ENCODE data around the gene LRP8.
"Not testable (repeated sequence)": the region's sequence is repeated elsewhere in the genome, so short reads cannot be mapped to it uniquely, and the experiment has no call there.

The LRP8 gene

DNA sequence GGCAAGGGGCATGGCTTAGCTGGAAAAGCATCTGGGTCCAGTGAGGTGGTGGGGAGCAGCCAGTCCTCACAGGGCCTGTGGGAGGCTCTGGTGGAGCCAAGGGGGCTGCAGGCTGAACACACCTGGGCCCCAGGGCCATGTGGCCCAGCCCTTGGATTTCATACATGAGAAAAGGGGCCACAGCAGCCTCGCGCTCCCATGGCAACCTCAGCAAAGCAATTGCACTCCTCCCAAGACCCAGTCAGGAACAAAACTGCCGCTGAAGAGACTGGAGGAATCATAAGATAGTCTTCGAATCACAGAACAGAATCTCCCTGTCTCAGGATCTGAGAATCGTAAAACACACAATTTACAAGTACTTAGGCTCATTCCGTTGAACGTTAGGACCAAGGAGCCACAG, 24.6 kb downstream of the LRP8 start:
- DNase-seq, result no peak

GRCh38 chr1:53299233-53299632, 28.6 kb downstream of the LRP8 start:
- DNase-seq, result no peak

GRCh38 chr1:53298045-53298637, 29.7 kb downstream of the LRP8 start:
- no peak for DNase-seq

DNA sequence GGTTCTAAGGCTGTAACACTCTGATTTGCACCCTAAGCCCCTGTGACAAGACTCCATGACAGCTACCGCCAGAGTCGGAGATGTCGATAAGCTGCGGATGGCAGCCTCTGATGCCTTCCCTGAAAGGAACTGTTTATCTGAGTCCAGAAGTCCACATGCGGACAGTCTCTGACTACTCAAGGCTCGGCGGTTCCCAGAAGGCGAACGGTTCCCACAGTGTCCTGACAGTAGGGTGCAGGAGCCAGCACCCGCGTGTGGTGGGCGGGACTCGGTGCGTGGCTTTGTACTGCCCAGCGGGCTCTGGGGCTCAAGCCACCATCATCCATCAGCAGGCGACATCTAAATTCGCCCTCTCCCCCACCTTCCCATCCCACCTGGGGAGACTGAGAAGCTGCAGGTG, 30.7 kb downstream of the LRP8 start:
- no peak for DNase-seq

DNA sequence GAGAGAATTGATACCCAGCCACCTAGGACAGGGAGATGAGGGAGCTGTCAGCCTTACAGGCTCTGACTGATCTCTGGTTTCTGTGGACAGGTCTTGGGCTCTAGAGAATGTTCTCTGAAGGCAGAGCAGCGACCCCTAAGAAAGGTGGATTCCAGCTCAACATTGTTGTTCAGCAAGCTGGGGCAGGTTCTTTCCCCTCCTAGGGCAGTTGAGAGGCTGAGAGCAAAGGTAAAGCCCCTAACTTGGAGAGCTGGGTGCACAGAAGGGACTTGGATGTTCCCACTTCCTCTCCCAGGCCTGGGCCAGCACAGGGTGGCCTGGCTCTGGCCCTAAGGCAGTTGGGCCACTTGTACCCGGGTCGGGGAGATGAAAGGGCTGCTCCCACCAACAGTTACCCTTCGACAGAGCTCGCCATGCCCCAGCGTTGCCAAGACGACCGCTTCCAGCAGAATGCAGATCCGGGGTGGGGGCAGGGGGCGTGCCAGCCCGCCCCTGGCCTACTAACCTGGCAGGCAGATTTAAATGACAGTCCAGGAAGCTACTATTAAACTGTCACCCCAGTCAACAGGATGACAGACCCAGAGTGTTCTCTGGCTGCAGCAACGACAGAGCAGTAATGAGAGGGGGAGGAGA, 31.6 kb downstream of the LRP8 start:
- no peak for DNase-seq

DNA sequence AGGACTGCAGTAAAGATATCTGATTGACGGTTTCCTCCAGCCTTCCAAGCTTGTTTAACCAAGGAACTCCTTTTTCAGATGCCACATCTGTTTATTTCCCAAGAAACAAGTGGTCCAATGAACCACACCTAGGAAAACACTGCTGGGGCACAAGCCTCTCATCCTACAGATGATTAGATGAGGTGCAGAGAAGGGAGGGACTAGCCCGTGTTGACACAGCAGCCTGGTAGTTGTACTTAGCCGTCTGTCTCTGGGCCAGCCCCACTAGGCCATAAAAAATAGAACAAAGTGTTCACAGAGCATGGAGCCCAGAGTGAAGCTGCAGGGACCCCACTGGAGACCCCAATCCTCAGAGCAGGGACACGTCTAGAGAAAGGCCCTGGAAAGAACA, 32.1 kb downstream of the LRP8 start:
- DNase-seq, result no peak

DNA sequence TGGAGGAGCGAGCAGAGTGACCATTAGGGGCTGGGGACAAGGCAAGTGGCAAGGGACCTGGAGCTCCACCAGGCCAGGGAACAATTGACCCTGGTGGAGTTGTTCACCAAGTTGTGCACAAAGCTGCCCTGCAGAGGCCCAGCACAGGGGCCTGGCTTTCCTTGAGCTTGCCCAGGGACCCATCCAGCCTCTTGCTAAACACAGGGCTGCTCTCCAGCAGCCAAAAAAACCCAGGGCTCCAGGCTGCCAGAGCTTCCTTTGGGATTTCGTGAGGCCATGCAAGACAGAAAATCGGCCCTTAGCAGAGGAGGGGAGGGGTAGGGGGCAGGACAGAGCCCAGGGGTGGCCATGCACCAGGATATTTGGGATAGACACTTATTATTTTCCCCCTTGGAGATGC, 32.6 kb downstream of the LRP8 start:
- no peak for DNase-seq

DNA sequence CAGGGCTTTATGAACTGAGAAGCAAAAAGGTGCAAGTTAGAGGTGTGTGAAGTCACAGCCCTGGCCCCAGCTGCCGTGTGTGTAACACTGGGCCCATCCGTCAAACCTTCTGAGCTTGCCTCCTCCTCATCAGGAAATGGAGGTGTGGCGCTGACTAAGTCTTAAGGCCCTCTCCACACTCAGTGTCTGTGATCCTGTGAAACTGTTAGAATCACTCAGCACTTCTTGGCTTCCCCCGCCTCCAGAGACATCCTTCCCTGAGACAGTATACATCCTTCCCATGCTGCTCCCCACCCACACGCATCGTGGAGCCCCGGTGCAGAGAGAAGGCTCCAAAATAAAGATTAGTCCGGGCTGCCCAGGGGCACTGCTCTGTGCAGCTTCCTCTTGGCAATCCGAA, 33.3 kb downstream of the LRP8 start:
- DNase-seq, result peak; percentile 72

DNA sequence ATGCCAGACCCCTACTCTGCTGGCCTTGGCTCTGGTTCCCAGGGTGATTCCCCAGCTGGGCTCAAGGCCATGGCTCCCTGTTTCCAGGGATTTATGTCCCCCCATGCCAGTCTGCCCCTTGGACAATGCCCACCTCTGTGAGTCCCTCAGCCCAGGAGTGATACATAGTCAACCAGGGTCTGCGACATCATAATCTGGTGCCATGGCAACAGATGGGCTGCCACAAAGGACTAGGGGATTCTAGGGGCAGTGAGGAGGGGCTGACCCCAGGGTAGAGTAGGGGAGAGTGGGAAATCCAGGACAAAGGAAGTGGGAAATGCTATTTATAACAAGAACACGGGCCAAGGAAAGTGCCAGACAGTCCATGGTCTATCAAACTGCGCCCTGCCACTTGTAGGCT, 33.8 kb downstream of the LRP8 start:
- no peak for DNase-seq

DNA sequence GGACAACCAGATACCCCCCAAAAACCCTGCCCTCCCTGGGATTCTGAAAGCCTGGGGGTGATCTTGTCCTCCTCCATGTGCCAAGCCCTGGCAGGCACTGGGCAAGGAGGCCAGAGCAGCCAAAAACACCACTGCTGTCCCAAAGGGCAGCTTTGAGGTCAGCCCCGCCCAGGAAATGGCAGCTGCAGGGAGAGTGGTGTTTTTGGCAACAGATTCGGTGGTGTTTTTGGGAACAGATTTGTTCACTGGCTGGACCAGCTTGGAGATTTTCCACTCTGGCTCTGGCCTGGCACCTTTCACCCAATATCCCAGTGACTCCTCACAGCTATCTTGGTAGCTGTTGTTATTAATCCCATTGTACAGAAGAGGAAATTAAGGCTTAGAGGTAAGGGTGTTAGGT, 34.7 kb downstream of the LRP8 start:
- no peak for DNase-seq

DNA sequence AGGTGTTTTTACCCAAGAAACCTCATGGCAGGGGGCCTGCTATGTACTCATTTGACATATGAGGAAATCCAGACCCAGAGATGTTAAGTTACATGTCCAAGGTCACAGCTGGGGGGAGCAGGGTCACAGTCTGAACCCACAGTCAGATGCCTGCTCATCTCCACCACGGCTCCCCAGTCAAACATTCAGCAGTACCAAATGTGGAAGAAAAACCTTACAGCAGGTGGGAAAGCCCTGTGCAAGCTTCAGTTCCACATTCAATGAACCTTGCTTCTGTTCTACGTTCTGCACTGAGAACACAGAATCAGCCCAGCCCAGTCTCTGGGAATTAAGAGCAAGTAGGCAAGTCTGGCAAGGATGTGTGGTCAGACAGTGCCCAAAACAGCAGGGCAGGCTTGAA, 35.2 kb downstream of the LRP8 start:
- DNase-seq, result no peak

DNA sequence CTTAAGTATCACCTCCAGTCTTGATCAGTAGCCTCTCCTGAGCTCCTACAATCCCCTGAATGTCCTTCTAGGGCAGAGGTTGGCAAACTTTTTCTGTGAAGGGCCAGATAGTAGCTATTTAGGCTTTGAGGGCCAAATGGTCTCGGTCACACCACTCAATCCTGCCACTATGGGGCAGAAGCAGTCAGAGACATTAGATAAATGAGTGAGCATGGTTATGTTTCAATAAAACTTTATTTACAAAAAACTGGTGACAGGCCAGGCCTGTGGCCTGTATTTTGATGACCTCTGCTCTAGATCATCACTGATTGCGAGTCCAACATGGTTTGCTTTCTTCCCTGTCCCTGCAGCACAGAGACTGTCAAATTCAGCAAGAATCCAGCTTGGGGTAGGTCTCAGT, 36.3 kb downstream of the LRP8 start:
- no peak for DNase-seq

GRCh38 chr1:53288790-53289429, 39.0 kb downstream of the LRP8 start:
- no peak for DNase-seq

- DNase-seq, result no peak
Measured at GRCh38 chr1:53288002-53288789, 39.7 kb downstream of the LRP8 start.

DNA sequence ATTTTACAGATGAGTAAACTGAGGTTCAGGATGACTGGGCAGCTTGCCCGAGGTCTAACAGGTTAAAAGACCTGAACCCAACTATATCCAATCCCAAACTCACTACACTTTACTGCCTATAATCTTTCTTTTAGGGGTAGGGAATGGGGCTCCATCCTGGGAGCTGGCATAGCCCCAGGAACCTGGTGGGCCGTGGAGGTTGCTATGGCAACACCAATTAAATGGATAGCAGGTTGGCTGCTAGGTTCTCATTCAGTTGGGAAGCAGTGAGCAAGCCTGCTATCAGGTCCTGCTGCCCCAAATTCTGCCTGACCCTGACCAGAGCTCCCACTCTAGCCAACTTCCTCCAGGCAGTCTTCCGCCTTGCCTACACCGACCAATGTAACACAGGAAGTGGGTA, 40.9 kb downstream of the LRP8 start:
- DNase-seq, result no peak

DNA sequence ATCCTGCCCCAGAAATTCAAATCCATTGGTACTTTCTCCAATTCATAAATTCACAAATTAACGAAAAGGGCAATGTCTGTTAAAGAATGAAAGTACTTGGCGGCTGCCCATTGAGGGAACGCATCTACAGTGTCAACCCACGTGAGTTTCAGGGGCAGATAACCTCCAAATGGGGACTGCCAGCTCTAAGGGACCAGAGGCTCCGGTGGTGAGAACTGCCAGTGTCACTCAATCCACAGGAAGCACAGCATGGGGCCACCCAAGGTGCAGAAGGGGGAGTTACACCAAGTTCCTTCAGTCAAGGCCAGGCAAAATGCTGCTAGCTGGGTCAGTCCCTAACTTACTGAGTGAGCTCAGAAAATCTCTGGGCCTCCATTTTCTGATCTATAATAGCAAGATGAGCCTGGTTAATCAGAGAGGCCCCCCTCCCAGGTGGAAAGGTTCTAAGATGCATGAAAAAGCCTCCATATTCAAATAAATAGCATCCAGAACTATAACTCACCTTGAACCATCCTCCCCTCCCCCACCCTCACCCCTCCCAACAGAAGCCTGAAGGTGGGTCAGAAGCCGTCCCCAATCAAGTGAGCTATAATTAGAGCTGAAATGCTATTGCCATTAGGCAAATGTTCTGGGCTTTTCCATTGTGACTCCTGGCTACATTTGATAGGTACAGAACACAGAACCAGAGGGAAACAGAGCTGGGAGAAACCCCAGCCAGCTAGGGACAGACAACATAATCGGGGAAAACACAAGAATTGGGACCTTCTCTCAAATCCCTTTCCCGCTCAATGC, 41.7 kb downstream of the LRP8 start:
- no peak for DNase-seq

GRCh38 chr1:53285546-53285945, 42.3 kb downstream of the LRP8 start:
- no peak for DNase-seq

- DNase-seq, result no peak
Measured at GRCh38 chr1:53284224-53285020, 43.4 kb downstream of the LRP8 start.

DNA sequence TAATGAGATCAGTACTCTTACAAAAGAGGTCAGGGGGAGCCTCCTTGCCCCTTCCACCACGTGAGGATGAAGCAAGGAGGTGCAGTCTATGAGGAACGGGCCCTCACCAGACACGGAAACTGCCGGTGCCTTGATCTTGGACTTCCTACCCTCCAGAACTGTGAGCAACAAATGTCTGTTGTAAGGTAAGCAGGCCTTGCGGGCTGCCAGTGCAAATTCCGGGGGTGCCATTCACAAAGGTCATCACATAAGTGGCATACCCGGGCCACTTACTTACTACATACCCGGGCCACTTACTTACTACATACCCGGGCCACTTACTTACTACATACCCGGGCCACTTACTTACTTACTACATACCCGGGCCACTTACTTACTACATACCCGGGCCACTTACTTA, 44.7 kb downstream of the LRP8 start:
- not testable (repeated sequence) for DNase-seq

DNA sequence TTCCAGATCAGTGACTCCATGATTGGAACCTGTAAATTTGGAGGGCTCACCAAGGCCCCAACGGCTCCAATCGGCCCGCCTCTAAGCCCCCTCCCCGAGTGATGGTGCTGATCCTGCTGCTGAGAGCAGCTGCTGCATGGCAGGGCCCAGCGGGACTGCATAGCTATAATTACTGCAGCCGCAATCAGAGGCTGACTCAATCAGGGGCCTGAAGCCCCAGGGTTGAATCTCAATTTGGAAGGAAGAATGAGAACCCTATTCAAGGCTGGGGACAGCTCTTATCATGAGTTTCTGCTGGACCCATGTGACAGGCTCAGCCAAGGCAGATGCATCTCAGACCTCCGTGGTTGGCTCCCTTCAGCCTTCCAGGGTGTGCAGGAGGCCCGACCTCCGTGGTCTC, 46.7 kb downstream of the LRP8 start:
- DNase-seq, result no peak

DNA sequence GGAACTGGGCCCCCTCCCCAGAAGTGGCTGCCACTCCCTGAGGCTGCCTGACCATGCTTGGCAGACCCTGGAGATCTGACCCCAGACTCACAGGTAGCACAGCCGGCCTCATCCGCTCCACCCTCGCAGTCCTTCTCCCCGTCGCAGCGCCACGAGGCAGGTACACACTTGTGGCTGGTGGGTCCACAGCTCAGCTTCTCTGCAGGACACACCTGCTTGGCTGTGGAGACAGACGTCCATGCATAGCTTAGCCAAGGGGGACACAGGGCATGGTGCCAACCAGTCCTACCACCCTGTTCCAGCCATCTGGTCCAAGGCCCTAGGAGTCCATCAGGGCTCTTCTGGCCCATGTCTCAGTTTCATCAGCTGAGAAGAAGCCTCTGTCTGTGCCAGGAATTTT, 47.4 kb downstream of the LRP8 start:
- DNase-seq, result no peak
